GM19193 (cell line): ENCODE results near the gene OCEL1.

Experiments
- POLR2A ChIP-seq: IDR thresholded peaks from 4 replicates; pipeline ENCODE4 v1.6.1; 2011; ENCODE audit not compliant: insufficient read depth, insufficient read length; ENCODE audit errors: extremely low read depth

The OCEL1 gene

DNA sequence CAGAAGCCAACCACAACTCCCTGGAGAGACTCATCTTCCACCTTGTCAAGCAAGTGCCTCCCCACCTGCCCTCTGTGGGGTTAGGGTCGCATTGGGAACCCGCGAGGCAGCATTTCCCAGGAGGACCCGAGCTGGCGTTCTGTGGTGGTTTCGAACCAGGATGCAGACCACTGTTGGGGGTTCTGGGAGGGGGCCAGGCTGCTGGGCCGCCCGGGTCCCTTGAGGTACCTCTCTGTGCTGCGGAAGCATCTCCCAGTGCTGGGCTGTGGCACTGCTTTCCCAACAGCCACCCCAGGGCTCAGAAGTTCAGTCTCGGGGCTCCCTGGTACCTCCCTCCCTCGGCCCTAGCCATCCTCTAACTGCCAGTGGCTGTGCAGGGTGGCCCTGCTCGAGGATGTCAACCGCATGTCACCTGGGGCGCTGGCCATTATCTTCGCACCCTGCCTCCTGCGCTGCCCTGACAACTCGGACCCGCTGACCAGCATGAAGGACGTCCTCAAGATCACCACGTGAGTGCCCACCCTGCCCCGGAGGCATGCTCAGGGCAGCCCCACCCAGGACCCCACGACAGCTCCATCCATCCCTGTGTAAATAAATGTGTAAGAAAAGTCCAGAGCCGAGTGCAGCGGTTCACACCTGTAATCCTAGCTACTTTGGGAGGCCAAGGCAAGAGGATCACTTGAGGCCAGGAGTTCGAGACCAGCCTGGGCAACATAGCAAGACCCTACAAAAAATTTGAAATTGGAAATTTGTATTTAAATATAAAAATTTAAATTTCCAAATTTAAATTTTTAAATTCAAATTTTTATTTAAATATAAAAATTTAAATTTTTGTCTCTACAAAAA is 19.1 kb upstream of the OCEL1 start:
- TF ChIP-seq POLR2A = no peak

DNA sequence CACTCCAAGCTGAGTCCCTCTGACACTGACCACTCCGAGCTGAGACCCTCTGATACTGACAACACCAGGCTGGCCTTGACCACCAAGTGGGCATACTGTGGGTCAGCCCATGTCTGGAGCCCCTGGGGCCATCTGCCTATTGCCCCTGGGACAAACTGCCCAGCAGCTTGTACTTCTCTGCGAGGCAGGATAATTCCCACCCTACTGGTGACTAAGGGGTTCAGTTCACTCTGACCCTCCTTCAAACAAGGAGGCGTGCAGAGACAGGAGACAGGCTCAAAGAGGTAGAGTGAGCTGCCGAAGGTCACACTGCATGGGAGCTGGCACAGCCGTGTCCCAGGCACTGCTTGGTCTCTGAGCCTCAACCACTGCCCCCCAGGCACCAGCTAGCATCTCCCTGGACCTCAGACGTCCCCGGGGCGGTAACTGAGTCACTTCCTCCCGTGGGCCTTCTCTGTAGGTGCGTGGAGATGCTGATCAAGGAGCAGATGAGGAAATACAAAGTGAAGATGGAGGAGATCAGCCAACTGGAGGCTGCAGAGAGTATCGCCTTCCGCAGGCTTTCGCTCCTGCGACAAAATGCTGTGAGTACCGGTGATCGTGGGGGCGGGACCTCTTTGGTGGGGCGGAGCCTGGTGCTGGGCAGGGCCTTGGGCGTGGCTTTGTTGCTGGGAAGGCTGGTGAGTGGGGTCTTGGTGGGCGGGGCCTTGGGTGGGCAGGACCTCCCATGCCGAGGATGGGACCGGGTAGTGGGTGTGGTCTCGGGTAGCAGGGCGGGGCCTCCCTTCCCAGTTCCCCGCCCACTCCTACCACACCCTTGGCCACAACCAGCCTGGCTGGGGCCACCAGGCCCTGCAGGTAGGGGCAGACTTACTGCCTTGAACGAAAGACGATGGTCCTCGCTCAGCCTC is 16.6 kb upstream of the OCEL1 start:
- peak; percentile 28 for TF ChIP-seq POLR2A

DNA sequence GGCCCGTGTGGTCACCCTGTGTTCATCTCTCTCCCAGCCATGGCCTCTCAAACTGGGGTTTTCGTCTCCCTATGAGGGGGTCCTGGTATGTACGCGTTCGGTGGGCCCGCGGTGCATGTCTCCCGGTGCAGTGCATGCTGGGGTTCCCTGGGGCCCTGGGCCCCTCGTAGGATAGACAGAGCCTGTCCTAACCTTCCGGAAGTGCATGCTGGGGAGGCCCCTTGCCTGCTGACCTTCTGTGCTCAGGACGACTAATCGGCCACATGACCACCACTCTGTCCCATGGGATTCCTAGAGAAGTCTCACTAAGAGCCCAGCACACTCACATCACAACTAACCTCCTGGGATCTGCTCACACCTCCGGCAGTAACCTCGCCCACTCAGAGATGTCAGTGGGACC is 15.7 kb upstream of the OCEL1 start:
- no peak for TF ChIP-seq POLR2A

DNA sequence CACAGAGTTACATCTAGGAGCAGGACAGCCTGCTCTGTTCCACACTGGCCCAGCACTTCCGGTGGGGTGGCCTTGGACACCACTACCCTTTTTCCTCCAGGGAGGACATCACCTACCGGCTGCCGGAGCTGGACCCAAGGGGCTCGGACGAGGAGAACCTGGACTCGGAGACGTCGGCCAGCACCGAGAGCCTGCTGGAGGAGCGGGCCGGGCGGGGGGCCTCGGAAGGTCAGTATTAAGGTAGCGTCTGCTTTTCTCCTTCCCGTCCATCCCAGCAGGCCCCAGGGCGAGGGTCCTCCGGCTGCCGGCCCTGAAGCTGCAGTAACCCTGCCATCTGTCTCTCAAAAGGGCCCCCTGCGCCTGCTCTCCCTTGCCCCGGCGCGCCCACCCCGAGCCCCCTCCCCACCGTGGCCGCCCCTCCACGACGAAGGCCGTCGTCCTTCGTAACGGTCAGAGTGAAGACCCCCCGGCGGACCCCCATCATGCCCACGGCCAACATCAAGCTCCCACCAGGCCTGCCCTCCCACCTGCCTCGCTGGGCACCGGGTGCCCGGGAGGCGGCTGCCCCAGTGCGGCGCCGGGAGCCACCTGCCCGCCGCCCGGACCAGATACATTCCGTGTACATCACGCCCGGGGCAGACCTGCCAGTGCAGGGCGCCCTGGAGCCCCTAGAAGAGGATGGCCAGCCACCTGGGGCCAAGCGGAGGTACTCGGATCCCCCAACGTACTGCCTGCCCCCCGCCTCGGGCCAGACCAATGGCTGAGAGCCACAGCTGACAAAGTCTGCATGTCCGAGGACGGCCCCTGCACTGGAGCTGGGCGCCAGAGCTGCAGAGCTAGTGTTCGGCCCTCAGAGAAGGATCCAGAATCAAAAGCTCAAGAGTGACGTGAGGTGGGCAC is 14.2 kb upstream of the OCEL1 start:
- TF ChIP-seq POLR2A = no peak

DNA sequence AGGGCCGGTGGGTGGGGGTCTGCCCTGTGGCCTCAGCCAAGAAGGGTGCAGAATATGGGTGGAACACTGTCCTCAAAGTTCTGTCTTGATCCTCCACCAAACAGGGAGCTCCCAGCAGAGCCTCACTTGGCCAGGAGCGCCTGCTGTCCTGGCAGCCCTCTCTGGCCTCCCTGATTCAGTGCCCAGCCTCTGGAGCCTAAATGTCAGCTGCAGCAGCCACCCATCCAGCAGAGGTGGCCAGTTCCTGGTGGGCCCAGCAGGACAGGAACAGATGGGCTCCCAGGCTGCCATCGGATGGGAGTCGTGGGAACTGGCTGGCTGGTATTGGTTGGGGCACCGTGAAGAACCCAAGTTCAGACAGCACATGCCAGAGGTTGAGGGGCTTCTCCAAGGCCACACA is 12.7 kb upstream of the OCEL1 start:
- TF ChIP-seq POLR2A = no peak

DNA sequence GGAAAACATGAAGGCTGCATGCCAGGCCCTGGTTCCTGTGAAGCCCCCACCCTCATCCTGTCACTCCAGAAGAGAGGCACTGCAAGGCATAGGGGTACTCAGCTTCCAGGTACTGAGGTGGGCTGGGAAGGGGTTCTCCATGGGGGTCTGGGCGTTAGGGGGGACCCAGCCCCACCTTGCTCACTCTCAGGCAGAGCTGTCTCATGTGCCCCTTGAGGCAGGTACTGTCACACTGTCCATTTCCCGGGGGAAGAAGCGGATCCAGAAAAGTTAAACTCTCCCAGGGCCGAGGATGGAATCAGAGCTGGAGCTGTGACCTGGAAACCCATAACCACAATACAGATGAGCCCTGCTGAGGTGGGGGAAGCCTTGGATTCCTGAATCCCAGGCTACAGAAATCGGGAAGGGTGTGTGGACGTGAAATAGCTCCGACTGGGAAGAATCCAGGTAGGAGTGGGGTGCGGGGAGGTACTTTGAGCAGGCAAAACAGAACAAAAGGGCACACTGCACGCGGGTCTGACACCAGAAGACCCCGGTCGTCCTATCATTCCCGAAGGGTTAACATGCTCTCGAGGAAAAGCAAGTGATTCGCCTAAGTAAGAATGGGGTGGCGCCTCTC is 11.4 kb upstream of the OCEL1 start:
- TF ChIP-seq POLR2A = no peak

DNA sequence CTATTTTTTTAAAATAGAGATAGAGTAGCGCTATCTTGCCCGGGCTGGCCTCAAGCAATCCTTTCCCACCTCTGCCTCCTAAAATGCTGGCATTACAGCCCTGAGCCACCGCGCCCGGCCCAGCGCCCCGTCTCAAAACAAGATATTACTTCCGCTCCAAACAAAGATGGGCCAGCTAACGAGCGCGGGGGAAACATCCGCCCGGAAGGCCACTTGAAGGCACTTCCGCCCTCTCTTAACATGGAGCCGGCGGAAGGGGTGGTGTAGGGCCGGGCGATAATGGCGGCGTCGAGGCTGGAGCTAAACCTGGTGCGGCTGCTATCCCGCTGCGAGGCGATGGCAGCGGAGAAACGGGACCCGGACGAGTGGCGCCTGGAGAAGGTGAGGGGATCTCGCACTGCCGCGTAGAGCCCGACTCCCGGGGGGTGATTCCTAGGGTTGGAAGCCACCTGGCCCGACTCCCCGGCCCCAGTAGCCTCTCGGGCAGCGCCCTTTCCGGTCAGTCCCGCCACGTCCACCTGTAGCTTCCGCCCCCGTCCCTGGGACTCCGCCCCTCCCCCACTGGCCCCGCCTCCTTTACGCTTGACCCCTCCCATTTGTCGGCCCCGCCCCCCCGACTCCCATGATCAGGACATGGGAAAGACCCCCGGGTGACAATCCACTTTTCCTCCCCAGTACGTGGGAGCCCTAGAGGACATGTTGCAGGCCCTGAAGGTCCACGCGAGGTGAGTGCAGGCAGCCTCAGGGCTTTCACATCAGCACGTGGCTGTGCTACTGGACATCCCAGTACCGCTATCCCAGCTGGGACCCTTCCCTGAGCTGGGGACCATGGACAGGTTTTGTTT is 10.7 kb upstream of the OCEL1 start, which contains the start of gene USE1:
Gene USE1 (plus strand): TSS at position 231 of the 845 bp plus-strand sequence. CDS start 49 bp downstream, at position 280.
- peak; percentile 93 for TF ChIP-seq POLR2A

DNA sequence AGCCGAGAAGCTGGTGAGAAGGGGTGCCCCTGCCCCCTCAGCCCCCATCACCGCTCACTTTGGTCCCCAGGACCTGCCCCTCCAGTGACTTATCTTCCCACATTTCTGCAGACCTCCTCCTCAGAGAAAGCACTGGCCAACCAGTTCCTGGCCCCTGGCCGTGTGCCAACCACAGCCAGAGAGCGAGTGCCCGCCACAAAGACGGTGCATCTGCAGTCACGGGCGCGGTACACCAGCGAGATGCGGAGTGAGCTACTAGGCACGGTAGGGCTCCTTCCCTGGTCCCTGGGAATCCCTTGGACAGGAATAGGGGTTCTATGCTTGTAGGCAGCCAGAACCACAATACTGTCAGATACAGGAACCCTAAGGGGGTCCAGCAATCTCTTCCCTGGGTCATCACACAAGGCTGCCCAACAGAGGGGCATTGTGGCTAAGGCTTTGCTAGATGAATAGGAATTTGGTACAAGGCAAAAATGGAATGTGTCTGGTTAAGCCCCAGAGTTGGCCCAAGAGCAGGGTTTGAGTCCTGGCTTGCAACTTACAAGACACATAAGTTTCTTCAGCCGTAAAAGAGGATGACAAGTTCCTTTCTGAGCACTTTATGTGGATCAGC is 9.9 kb upstream of the OCEL1 start:
- no peak for TF ChIP-seq POLR2A

DNA sequence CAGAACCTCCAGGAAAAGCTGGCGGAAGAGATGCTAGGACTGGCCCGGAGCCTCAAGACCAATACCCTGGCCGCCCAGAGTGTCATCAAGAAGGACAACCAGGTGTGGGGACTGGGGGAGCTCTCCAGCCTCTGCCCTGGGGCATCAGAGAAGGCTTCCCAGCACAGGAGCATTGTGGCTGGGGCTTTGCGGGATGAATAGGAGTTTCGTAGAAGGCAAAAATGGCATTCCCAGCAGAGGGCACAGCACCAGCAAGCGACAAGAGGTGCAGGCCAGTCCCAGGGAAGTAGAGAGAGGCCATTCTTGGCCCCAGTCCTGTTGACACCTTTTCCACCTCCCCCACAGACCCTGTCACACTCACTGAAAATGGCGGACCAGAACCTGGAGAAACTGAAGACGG is 6.7 kb upstream of the OCEL1 start:
- TF ChIP-seq POLR2A = no peak

DNA sequence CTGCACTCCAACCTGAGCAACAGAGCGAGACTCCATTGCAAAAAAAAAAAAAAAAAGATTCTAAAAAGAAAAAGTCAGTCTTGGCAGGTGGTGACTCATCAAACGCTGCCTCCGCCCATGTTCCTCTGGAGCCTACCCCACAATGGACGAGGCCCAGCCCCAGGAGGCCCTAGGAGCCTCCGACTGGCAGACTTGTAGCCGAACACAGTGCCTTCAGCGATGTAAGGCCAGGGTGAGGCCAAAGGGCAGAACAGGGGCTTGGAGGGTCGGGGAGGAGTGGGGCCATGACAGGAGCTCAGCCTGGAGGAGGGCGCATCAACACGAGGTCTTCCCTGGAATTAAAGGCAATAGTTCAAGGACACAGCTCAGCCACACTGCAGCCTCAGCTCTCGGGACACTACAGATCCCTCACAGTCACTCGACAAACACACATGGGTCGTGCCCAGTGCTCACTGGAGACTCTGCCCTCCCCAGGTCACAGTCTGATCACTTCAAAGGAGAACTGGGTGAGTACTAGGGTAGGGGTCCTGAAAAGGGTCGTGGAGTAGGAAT is 5.7 kb upstream of the OCEL1 start:
- TF ChIP-seq POLR2A = peak; percentile 13

DNA sequence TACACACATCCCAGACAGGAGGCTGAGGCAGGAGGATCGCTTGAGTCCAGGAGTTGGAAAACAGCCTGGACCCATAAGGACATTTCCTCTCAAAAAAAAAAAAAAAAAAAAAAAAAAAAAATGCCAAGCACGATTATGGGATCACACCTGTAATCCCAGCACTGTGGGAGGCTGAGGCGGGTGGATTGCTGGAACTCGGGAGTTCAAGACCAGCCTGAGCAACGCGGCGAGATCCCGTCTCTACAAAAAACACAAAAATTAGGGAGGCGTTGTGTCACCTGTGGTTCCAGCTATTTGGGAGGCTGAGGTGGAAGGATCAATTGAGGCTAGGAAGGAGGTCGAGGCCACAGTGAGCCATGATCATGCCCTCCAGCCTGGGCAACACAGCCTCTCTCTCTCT is 973 bp upstream of the OCEL1 start:
- no peak for TF ChIP-seq POLR2A

DNA sequence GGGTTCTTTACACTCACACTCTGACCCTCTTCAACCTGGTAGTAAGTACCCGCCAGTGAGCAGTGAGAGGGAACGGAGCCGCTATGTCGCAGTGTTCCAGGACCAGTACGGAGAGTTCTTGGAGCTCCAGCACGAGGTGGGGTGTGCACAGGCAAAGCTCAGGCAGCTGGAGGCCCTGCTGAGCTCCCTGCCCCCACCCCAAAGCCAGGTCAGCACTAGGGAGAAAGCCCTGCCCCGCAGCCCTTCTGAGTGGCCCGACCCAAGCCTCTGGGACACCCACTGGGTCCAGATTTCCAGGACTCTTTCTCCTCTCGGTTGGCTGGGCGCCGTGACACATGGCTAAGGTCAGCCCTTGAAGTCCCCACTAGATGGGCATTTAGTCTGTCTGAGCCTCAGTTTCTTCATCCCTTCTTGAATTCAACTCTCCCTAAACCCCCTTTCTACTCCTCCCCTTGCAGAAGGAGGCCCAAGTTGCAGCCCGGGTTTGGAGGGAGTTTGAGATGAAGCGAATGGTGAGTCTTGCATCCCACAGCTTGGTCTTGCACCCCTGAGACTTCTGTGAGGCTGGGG is 1.9 kb downstream of the OCEL1 start:
- no peak for TF ChIP-seq POLR2A
